ENCODE measurements around the gene MAGI2. TPM values are rescaled to one million over a fixed set of nuclear protein-coding genes. Genes with fewer than 3 reads are reported as not detected.

MAGI2 gene
- total RNA-seq, 1 donor from 2014 or later, result 64.2 TPM

GRCh38 chr7:77980087-77980713 lies 1473.3 kb downstream of the MAGI2 start:
- no peaks in the 10 kb centered on the region for H3K36me3 Mint-ChIP-seq (ENCODE audit: unreplicated experiment)
- no peaks in the 10 kb centered on the region for H3K4me1 Mint-ChIP-seq (ENCODE audit: low read depth, unreplicated experiment)
- H3K27me3 Mint-ChIP-seq (ENCODE audit: unreplicated experiment), result no peaks in the 10 kb centered on the region
- H3K4me3 Mint-ChIP-seq (ENCODE audit: unreplicated experiment), result no peak overlapping the region
- H3K9me3 Mint-ChIP-seq (ENCODE audit: unreplicated experiment), result no peaks in the 10 kb centered on the region
- TF ChIP-seq CTCF (IDR thresholded peaks at IDR 0.05; ENCODE audit: partially characterized antibody, unreplicated experiment), result no peak
- no peak for DNase-seq
- H3K27ac Mint-ChIP-seq (ENCODE audit: unreplicated experiment), result no peak overlapping the region

GRCh38 chr7:77979219-77979618 lies 1474.2 kb downstream of the MAGI2 start:
- DNase-seq, result no peak
- no peak for TF ChIP-seq CTCF (IDR thresholded peaks at IDR 0.05; ENCODE audit: partially characterized antibody, unreplicated experiment)
- Mint-ChIP-seq H3K36me3 (ENCODE audit: unreplicated experiment) (no peaks in the 10 kb centered on the region), H3K27ac (ENCODE audit: unreplicated experiment) (no peak overlapping the region), H3K9me3 (ENCODE audit: unreplicated experiment) (no peaks in the 10 kb centered on the region), H3K4me1 (ENCODE audit: low read depth, unreplicated experiment) (no peaks in the 10 kb centered on the region), H3K4me3 (ENCODE audit: unreplicated experiment) (no peak overlapping the region), H3K27me3 (ENCODE audit: unreplicated experiment) (no peaks in the 10 kb centered on the region)

- Mint-ChIP-seq H3K27me3 (ENCODE audit: unreplicated experiment) (no peaks in the 10 kb centered on the region), H3K4me1 (ENCODE audit: low read depth, unreplicated experiment) (no peaks in the 10 kb centered on the region)
These were observed 1477.6 kb downstream of the MAGI2 start for GRCh38 chr7:77975672-77976480.

GRCh38 chr7:77971726-77972125 lies 1481.7 kb downstream of the MAGI2 start:
- H3K9me3 Mint-ChIP-seq (ENCODE audit: unreplicated experiment), result no peaks in the 10 kb centered on the region

More at GRCh38 chr7:77975672-77976480, 1477.6 kb downstream of the MAGI2 start:
- DNase-seq, result no peak
- H3K36me3 Mint-ChIP-seq (ENCODE audit: unreplicated experiment), result no peaks in the 10 kb centered on the region
- H3K27ac Mint-ChIP-seq (ENCODE audit: unreplicated experiment), result no peak overlapping the region
- TF ChIP-seq CTCF (IDR thresholded peaks at IDR 0.05; ENCODE audit: partially characterized antibody, unreplicated experiment), result no peak
- H3K9me3 Mint-ChIP-seq (ENCODE audit: unreplicated experiment), result no peaks in the 10 kb centered on the region
- H3K4me3 Mint-ChIP-seq (ENCODE audit: unreplicated experiment), result no peak overlapping the region

More at GRCh38 chr7:77971726-77972125, 1481.7 kb downstream of the MAGI2 start:
- H3K27me3 Mint-ChIP-seq (ENCODE audit: unreplicated experiment), result no peaks in the 10 kb centered on the region
- no peaks in the 10 kb centered on the region for H3K4me1 Mint-ChIP-seq (ENCODE audit: low read depth, unreplicated experiment)
- H3K4me3 Mint-ChIP-seq (ENCODE audit: unreplicated experiment), result no peak overlapping the region
- H3K27ac Mint-ChIP-seq (ENCODE audit: unreplicated experiment), result no peak overlapping the region
- TF ChIP-seq CTCF (IDR thresholded peaks at IDR 0.05; ENCODE audit: partially characterized antibody, unreplicated experiment), result no peak
- DNase-seq, result no peak
- H3K36me3 Mint-ChIP-seq (ENCODE audit: unreplicated experiment), result no peaks in the 10 kb centered on the region

Measured in glutamatergic neuron (in vitro differentiated cells).